GM23248 (cell line): ENCODE data around the gene MYH14.

Source experiments
- EZH2 ChIP-seq: fragments of 200-600 bp; sonication (generic); IDR thresholded peaks from 2 replicates; pipeline ENCODE4 v1.6.1; 2018; ENCODE audit warnings: antibody characterized with exemption, mild to moderate bottlenecking; ENCODE audit not compliant: insufficient read depth, poor library complexity, severe bottlenecking
- EZH2phosphoT487 ChIP-seq: fragments of 200-600 bp; sonication (generic); IDR thresholded peaks from 2 replicates; pipeline ENCODE4 v1.6.1; 2018; ENCODE audit warnings: antibody characterized with exemption, moderate library complexity, mild to moderate bottlenecking, low read depth; ENCODE audit not compliant: insufficient read depth

DNA sequence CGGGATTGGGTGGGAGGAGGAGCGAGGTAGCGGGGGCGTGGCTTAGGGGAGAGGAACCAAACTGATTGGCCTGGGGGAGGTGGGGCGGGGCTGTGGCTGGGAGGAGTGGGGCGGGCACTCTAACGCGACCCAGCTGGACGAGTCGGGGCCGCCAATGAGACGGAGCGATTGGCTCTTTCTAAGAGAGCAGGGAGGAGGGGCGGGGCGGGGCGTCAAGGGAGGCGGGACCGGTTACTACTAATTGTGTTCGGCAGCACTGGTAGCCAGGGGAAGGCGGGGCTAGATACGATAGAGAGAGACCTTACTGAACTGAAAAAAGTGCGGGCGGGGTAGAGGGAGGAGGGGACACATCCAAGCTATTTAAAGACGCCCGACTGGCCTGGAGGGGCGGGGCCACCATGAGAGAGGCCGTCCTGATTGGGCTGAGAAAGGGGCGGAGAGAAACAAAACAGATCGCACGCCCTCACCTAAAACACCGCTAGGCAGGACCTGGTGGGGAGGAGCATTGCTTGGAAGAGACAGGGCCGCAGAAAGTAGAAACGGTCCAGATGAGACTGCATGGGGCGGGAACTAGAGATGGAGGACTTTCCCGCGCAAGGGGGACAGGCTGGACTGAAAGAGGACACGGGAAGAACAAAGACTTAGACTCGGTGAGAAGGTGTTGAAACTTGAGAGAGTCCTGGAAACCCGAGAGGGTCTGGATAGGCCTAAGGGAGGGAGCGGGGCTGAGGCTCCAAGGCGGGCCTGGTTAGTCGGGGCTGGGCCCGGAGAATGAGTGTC is 125.9 kb downstream of the MYH14 start, which contains the start of gene KCNC3:
- TF ChIP-seq EZH2 (peak; percentile 41), EZH2phosphoT487 (no peak)
